Prostate gland (tissue), 2 donors: ENCODE data around the gene ZBTB11. TPM values are rescaled to one million over a fixed set of nuclear protein-coding genes. Genes with fewer than 3 reads are reported as not detected.

ENCODE experiments used
- DNase-seq: peaks from one replicate; pipeline ENCODE4 v3.0.0-alpha.2; 2019; ENCODE audit warnings: low spot score
- H3K27ac ChIP-seq, 2 donors: fragments of 200-600 bp; sonication (generic); 2 replicates each; pipeline ENCODE4 v1.5.1; 2017 to 2019
- H3K27me3 ChIP-seq: fragments of 200-600 bp; sonication (generic); replicated peaks from 2 replicates; pipeline ENCODE4 v1.5.1; 2019; ENCODE audit not compliant: insufficient read depth
- H3K36me3 ChIP-seq, 2 donors: fragments of 200-600 bp; sonication (generic); 1 replicate in 1 of 2; 2 replicates in 1 of 2; pipeline versions ENCODE4 v1.5.1 to v1.8.1; 2017 to 2019
- H3K4me1 ChIP-seq: fragments of 200-600 bp; sonication (generic); replicated peaks from 2 replicates; pipeline ENCODE4 v1.5.1; 2019
- H3K4me3 ChIP-seq, 2 donors: fragments of 200-600 bp; sonication (generic); 2 replicates each; pipeline ENCODE4 v1.5.1; 2017 to 2019
- H3K9me3 ChIP-seq: fragments of 200-600 bp; sonication (generic); 2 replicates; pipeline ENCODE4 v1.5.1; 2017
- CTCF ChIP-seq, 4 experiments: fragments of 200-600 bp in 2 of 4; fragments of 450-650 bp in 2 of 4; sonication (generic) in 2 of 4; IDR thresholded peaks; 1 replicate in 3 of 4; 2 replicates in 1 of 4; pipeline ENCODE4 v1.5.1; 2016 to 2019; ENCODE audit warnings: antibody characterized with exemption in 4 of 4, mild to moderate bottlenecking in 2 of 4, moderate library complexity in 2 of 4
- POLR2A ChIP-seq: fragments of 450-650 bp; IDR thresholded peaks from one replicate; pipeline ENCODE4 v1.6.1; 2016; ENCODE audit warnings: antibody characterized with exemption, mild to moderate bottlenecking
- POLR2AphosphoS5 ChIP-seq: sonication (generic); formaldehyde crosslinking; IDR thresholded peaks from one replicate; pipeline ENCODE4 v1.6.1; 2017; ENCODE audit warnings: antibody characterized with exemption
- WGBS: methylation state at CpG from one replicate; pipeline ENCODE4 v1.1.5; 2018; 5-methylcytosine and 5-hydroxymethylcytosine counted together
- intact Hi-C: fragments of 100-400 bp; cut with DNase I; formaldehyde crosslinking; loops from one replicate; pipeline ENCODE4 v1.14.2; 2022
- total RNA-seq, 2 donors: library from RNA; depleted of rRNA; stranded (reverse); fragments of >200 nt; gene quantifications; one replicate each; pipeline ENCODE4 v1.1.0, GENCODE V29; 2016

Gene ZBTB11
- total RNA-seq, 2 donors from 2014 or later, result 20.5 to 21.2 TPM

- no peak for DNase-seq
- Histone ChIP-seq H3K4me3 (no peak overlapping the region), H3K9me3 (no peaks in the 10 kb centered on the region), H3K27ac (no peak overlapping the region), H3K36me3 (no peaks in the 10 kb centered on the region), H3K4me1 (no peaks in the 10 kb centered on the region), H3K27me3 (no peaks in the 10 kb centered on the region)
- TF ChIP-seq CTCF (IDR thresholded peaks at IDR 0.05) (no peak), POLR2AphosphoS5 (no peak), POLR2A (no peak)
- WGBS, result 75% methylated on average over 10 of the region's 10 CpGs
- intact Hi-C loops, result no loop called here
These were observed 38.6 kb downstream of the ZBTB11 start for GRCh38 chr3:101638261-101638745.

- no peak overlapping the region for H3K4me3 ChIP-seq
- H3K4me1 ChIP-seq, result no peaks in the 10 kb centered on the region
- intact Hi-C loops, result no loop called here
- DNase-seq, result no peak
- 86% methylated on average over 10 of the region's 10 CpGs for WGBS
- TF ChIP-seq POLR2A (no peak), POLR2AphosphoS5 (no peak), CTCF (IDR thresholded peaks at IDR 0.05) (no peak)
- no peaks in the 10 kb centered on the region for H3K9me3 ChIP-seq
- H3K36me3 ChIP-seq, result no peaks in the 10 kb centered on the region
- no peaks in the 10 kb centered on the region for H3K27me3 ChIP-seq
- H3K27ac ChIP-seq, result no peak overlapping the region
These were observed 39.5 kb downstream of the ZBTB11 start for GRCh38 chr3:101637451-101637850.

- DNase-seq, result peak; percentile 46
- no peaks in the 10 kb centered on the region for H3K27me3 ChIP-seq
These were observed 40.8 kb downstream of the ZBTB11 start for GRCh38 chr3:101635954-101636798.

GRCh38 chr3:101635345-101635744 lies 41.6 kb downstream of the ZBTB11 start:
- WGBS, result 44% methylated on average over 9 of the region's 9 CpGs
- Histone ChIP-seq H3K27me3 (no peaks in the 10 kb centered on the region), H3K4me3 (no peak overlapping the region), H3K27ac (no peak overlapping the region), H3K9me3 (no peaks in the 10 kb centered on the region), H3K4me1 (no peaks in the 10 kb centered on the region), H3K36me3 (no peaks in the 10 kb centered on the region)
- TF ChIP-seq POLR2A (no peak), CTCF (IDR thresholded peaks at IDR 0.05) (no peak), POLR2AphosphoS5 (no peak)
- no peak for DNase-seq
- intact Hi-C loops, result no loop called here

More at GRCh38 chr3:101635954-101636798, 40.8 kb downstream of the ZBTB11 start:
- Histone ChIP-seq H3K4me1 (no peaks in the 10 kb centered on the region), H3K9me3 (no peaks in the 10 kb centered on the region), H3K4me3 (no peak overlapping the region), H3K36me3 (no peaks in the 10 kb centered on the region), H3K27ac (no peak overlapping the region)
- no peak for TF ChIP-seq POLR2A
- TF ChIP-seq CTCF (IDR thresholded peaks at IDR 0.05), result peak in 3 of 4 experiments; percentile 32 to 63 (median 55)
- 53% methylated on average over 18 of the region's 18 CpGs for WGBS
- intact Hi-C loops, result no loop called here
